GM21528 (cell line): ENCODE data around the gene TMC4.
"Not testable (repeated sequence)": the region's sequence is repeated elsewhere in the genome, so short reads cannot be mapped to it uniquely, and the experiment has no call there.

ENCODE experiments used
- ATAC-seq: cut with Tn5 transposase; IDR thresholded peaks from one replicate; pipeline ENCODE4 v1.9.1; 2021; ENCODE audit warnings: mild to moderate bottlenecking, moderate library complexity; ENCODE audit not compliant: unreplicated experiment, low FRiP score

Gene TMC4, protein sequence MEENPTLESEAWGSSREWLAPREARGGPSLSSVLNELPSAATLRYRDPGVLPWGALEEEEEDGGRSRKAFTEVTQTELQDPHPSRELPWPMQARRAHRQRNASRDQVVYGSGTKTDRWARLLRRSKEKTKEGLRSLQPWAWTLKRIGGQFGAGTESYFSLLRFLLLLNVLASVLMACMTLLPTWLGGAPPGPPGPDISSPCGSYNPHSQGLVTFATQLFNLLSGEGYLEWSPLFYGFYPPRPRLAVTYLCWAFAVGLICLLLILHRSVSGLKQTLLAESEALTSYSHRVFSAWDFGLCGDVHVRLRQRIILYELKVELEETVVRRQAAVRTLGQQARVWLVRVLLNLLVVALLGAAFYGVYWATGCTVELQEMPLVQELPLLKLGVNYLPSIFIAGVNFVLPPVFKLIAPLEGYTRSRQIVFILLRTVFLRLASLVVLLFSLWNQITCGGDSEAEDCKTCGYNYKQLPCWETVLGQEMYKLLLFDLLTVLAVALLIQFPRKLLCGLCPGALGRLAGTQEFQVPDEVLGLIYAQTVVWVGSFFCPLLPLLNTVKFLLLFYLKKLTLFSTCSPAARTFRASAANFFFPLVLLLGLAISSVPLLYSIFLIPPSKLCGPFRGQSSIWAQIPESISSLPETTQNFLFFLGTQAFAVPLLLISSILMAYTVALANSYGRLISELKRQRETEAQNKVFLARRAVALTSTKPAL

DNA sequence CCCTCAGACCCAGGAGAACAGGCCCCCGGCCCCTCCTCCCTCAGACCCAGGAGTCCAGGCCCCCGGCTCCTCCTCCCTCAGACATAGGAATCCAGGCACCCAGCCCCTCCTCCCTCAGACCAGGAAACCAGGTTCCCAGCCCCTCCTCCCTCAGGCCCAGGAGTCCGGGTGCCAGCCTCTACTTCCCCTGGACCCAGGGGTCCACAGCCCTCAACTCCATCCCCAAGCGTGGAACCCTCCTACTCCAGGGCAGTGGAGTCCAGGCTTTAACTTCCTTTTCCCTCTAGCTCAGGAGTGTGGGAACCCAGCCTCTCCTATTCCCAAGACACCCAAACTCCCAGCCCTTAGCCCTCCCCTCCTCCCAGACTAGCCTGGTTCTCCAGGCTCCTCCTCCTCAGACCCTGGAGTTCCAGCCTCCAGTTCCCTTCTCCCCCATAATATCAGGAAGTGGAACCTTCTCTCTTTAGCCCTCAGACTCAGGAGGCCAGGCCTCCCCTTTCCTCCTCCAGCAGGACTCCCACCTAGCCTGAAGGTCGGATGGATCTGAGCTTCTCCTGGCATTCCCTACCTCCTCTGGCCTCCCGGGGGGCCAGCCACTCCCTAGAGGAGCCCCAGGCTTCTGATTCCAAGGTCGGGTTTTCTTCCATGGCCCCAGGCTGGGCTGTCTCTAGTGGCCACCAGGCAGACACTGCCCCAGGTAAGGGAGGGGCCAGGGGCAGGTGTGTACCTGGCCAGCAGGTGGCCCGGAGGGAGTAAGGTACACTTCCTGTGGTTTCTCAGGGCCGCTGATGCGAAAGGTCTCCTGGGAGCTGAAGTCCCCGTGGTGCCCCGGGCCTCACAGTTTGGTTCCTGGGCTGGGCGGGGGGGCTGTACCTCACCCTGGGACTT lies at the start of gene TMC4:
Gene TMC4, minus strand, starts transcription at position 690 of the 888 bp plus-strand sequence. Its CDS starts 43 bp downstream, at position 647.
- no peak for ATAC-seq

DNA sequence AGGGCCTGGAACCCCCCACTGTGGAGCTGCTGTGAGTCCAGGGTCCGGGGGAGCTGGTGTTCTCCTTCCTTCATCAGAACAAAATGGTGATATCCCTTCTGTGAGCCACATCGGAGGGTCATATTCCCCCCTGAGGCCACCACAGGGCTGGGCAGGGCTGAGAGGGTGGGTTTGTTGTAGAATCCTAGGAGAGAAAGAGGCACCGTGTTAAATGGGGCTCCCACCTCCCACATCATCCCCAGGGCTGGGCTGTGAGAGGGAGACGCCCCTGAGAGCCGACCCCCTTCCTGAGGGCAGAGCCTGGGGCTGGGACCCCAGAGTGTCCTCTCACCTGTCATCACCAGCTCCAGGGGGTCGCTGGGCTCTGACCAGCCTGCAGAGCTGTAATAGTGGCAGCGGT lies 49.0 kb upstream of the TMC4 start:
- ATAC-seq: not testable (repeated sequence)

DNA sequence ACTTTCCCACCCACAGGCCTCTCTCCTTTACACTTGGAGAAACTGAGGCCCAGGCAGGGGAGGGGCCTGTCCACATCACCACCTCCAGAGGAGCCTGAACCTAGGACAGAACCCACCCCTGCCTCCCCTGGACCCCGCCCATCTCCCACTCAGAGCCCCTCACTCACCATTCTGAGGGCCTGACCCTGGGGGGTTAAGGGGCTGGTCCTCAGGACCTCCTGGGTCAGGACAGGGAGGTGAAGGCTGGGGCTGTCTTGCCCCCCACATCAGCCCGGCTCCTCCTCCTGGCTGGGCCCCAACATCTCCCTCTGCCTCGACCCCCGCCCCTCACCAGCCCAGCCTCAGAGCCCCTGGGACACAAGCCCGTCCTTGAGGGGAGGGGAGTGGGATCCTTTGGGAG lies 46.7 kb upstream of the TMC4 start:
- ATAC-seq: not testable (repeated sequence)

DNA sequence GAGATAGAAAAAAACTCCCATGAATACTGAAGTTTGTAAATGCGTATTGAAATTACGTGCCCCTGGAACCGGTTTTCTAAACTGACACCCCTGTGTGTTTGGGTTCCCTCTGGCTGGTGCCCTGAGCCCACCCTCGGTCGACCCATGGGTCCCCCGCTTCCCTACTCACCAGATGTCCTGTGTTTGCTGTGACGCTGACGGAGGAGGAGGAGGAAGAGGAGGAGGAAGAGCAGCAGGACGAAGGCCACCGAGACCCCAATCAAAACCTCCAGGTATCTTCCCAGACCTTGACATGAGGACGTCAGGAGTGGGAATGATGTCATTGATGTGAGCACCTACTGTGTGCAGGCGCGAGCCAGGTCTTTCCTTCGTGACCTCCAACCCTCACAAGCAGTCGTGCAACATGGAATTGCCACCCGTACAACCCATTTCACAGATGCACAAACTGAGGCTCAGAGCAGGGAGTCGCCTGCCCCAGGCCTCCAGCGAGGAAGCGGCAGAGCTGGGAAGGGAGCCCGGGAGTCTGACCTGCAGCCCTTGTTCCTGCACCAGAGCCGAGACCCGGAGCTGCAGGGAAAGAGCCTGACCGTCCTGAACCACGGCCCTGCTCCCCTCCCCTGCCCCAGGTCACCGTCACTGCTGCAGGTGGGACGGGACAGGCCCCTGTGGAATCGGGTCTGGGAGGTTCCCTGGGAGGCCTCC lies 46.2 kb upstream of the TMC4 start:
- ATAC-seq: no peak

DNA sequence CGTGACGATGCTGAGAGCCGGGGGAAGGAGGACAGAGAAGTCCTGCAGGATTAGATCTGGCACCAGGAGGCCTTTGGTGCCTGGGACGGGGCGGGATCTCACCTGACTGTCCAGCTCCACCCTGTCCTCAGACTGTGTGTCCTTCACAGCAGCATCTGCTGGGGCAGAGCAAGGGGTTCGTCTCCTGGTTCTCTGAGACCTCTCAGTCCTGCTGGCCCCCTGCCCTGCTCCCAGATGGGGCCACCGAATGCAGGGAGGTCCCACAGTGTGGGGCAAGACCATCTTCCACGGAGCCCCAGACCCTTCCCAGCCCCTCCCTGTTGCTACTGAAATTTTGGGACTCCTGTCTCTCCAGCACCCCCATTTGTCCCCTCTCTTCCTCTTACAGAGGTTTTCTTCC lies 45.3 kb upstream of the TMC4 start:
- ATAC-seq: no peak

DNA sequence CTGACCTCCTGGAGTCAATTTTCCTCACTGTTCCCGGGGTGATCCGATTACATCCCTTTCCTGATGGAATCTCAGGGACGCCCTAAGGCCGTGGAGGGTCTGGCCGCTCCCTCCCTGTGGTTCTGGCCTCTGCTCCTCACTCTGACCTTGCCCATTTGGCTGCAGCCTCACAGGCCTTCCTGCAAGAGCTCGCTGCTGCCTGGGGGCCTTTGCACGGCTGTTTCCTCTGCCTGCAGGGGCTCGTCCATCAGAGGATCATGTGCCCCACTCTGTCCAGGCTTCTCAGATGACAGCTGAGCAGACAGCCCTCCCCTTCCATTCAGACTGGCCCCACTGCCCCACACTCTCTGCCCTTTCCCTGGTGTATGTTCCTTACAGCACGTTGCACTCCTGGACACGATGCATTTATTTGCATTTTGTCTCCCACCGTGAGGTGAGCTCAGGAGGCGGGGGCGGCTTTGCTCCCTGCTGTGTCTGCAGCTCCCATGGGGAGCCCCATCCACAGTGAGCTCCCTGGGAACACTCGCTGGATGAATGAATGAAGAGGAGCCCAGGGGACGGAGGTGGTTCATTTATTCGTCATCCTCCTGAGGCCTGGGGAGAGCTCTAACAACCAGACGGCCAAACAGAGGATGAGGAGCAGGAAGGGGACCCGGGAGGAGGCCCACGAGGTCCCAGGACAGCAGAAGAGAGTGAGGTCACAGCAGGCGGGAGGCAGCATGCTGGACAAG lies 44.7 kb upstream of the TMC4 start:
- not testable (repeated sequence) for ATAC-seq

DNA sequence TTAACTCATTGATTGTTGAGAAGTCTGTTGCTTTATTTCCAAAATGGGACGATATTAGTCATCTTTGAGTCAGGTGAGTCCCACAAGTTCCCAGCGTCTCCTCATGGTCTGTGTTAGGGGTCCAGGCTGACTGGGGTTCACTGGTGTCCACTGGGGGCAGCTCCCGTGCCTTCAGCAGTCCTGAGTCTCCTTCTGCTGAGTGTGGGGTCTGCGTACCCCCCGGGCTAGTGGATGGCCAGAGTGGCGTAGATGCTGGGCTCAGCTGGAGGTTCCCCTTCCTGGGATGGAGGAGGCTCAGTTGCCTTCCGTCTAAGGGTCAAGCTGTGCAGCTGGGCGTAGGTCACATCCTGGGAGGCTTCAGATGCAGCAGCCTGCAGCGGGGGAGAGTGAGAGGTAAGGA lies 43.9 kb upstream of the TMC4 start:
- ATAC-seq: no peak

DNA sequence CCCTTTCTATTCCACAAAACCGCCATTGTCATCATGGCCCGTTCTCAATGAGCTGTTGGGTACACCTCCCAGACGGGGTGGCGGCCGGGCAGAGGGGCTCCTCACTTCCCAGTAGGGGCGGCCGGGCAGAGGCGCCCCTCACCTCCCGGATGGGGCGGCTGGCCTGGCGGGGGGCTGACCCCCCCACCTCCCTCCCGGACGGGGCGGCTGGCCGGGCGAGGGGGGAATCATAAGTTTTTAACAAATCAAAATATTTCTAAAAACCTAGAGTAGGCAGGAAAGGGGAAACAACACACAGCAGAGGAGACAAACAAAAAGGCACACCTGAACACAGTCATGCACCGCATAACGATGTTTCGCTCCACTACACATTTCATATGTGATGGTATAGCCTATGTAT lies 41.8 kb upstream of the TMC4 start:
- not testable (repeated sequence) for ATAC-seq

DNA sequence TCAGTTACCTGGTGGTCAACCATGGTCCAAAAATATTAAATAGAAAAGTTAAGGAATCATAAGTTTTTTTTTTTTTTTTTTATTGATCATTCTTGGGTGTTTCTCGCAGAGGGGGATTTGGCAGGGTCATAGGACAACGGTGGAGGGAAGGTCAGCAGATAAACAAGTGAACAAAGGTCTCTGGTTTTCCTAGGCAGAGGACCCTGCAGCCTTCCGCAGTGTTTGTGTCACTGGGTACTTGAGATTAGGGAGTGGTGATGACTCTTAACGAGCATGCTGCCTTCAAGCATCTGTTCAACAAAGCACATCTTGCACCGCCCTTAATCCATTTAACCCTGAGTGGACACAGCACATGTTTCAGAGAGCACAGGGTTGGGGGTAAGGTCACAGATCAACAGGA lies 41.3 kb upstream of the TMC4 start:
- not testable (repeated sequence) for ATAC-seq

DNA sequence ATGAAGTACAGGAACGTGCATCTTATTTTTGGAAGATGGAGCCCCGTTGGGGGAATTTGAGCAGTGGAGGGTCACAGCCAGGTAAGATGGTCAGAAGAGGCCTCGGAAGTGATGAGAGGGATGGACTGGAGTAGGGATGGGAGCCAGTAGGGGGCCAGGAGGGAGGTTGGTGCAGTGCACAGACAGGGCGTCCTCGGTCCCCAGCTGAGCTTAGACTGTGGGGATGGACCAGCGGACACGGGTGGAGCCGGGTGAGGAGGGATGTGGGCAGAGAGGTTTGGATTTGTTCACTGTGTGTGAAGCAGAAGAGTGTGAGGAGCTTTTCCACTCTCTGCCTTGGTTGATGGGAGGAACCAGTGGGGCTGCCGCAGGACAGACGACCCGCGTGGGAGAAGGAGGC lies 38.3 kb upstream of the TMC4 start:
- no peak for ATAC-seq

DNA sequence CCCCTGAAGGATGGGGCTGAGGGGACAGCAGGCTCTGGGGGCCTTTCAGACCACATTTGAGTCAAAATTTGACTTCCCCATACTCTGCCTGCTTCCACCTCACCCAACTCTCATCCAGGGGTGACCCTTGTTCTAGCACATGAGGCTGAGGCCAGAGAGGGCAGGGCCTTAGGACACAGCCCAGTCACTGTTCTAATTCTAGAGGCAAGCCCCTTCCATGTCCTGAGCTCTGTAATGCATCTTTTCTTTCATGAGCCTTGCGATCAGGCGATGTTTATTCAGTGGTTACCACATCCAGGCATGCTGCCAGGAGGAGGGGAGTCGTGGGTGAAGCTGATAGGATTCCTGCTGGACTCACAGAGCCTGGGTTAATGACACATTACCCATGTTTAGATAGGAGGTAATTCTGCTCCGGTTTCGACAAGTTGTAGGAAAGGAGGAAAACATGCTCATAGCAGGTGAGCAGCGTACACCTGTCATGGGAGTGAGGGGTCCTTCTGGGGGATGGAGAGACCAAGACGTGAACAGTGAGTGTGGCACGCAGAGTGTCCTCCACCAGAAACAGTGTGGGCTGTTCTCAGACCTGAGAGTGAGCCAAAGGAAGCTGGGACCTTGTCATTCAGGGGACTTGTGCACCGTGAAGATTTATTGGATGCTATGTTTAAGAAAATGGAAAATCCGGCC lies 37.0 kb upstream of the TMC4 start:
- no peak for ATAC-seq

DNA sequence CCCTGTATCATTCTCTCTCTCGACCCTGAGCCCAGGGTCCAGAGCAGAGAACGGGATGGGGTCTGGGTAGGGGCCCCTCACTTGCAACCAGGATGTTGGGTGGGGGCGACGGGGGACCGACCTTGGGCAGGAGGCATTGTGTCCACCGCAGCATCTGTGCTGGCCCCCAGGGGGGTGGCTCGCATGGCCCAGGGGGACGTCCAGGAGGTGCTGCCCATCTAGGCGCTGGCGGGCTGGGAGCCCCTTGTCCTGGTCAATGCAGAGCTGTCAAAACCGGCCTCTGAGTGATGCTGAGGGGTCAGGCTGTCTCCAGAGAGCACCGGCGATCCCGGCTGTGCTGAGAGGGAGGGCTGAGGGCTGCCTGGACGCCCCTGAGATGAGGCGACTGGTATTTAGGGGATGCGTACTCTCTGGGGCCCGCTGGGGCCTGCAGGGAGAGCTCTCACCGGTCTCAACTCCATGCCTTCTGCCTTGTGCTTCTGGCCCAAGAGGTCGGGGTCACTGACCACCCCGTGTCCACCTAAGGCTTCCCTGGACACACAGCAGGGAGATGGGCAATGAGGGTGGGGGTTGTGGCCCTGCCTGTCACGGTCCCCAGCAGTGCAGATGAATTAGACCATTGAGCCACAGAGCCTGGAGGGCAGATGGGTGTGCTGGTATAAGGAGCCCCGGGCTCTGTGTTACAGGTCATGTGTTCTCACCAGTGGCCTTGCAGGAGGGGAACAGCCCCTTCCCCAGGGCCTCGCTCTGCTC lies 36.3 kb upstream of the TMC4 start:
- ATAC-seq: no peak

DNA sequence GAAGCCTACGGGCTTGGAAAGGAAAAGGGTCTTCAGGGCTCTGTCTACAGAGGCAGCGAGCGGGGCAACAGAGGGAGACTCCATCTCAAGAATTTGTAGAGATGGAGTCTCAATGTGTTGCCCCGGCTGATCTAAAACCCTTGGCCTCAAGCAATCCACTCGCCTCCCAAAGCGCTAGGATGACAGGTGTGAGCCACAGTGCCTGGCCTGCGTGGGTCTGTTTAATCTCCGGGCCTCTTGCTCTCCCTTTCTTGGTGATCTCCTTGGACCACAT lies 35.8 kb upstream of the TMC4 start:
- no peak for ATAC-seq

DNA sequence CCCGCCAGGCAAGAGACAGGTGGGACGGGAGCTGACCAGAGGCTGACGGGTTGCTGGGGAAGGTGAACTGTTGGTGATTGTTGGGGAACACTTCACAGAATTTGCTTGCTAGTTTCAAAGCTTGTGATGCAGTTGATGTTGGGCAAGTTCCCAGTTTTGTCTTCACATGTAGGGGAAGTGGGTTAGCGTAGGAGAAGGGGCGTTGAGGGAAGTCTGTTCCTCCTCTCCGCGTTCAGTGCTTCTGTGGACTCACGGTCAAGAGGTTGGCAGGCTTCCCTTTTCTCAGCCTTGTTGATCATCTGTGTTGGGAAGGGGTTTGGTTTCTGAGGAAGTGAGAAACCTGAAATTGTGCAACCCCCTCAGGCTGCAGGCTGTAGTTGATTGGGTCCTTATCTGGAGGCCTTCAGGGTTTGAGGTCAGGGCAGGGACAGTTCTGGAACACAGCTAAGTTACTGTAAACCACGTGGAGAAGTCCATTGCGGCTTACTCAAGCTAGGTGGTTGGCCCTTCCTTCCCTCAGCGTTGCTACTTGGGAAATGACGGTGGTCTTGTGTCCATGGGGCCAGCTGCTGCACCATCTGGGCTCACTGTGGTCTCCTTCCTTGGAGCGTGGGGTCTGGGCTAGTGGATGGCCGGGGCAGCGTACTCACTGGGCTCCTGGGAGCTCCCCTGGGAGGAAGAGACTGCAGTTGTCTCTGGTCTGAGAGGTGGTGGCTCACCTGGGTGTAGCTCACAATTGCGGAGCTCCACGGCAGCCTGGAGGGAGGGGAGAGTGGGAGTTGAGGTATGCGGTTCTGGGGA lies 35.2 kb upstream of the TMC4 start:
- ATAC-seq: no peak

DNA sequence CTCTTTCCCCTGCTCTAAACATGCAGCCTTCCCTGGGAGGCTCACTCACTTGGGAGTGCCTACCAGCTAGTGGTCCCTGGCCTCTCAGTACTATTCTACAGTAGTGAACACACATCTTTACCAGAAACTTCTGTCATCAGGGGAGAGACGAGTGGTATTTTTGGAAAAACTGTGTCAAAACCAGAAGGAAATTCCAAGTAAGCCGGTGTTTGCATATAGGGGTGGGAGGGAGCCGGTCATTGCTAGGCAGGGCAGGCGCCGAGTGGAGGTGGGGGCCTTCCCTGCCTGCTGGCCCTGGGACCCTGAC lies 34.7 kb upstream of the TMC4 start:
- ATAC-seq: no peak

DNA sequence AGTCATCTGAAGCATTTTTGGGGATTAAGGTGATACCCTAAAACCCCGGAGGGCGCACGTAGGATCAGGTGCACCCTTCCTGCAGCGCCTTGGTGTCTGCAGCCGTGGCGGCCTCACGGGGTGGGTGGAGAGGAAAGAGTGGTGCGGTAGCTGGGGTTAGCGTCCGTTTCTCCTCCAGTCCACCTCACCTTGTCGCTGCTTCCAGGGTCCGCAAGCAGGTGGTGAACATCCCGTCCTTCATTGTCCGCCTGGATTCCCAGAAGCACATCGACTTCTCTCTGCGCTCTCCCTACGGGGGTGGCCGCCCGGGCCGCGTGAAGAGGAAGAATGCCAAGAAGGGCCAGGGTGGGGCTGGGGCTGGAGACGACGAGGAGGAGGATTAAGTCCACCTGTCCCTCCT lies 34.2 kb upstream of the TMC4 start:
- not testable (repeated sequence) for ATAC-seq

DNA sequence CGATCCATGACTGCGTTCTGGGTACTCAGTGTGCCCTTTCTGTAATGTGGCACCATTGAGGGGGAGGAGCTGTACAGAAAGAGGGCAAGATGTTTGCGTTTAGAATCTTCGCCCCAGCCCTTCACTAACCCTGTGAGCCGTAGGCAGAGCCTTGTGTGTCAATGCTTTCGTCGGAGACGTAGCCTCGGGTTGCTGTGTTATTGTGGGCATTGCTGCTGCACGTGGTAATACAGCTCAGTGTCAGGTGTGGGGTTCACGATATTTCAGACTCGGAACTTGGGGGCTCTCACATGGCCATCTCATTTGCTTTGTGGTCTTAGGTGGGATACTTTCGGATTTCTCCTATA lies 33.8 kb upstream of the TMC4 start:
- no peak for ATAC-seq
